HEK293T (cell line): ENCODE data around the gene PRRC2C.

Source experiments
- CTCF ChIA-PET: fragments of 350-600 bp; formaldehyde crosslinking; extraction: SDS; loops from one replicate; lab custom pipeline; 2021; ENCODE audit warnings: antibody characterized with exemption, inconsistent platforms; lab: Yijun Ruan, JAX
- POLR2A ChIA-PET: fragments of 350-600 bp; formaldehyde crosslinking; extraction: SDS; loops from one replicate; lab custom pipeline; 2020; ENCODE audit warnings: antibody characterized with exemption, inconsistent platforms; lab: Yijun Ruan, JAX
- DNase-seq: peaks from one replicate; pipeline ENCODE4 v3.0.0; 2012; ENCODE audit warnings: mixed read lengths; ENCODE audit errors: extremely low spot score
- ARNT ChIP-seq: fragments of 450-650 bp; IDR thresholded peaks from 2 replicates; pipeline ENCODE4 v1.6.1; 2017; ENCODE audit warnings: mild to moderate bottlenecking
- BHLHE40 ChIP-seq: fragments of 450-650 bp; IDR thresholded peaks from 2 replicates; pipeline ENCODE4 v1.6.1; 2016; ENCODE audit warnings: mild to moderate bottlenecking, moderate library complexity, borderline replicate concordance
- CTBP1 ChIP-seq: fragments of 450-650 bp; IDR thresholded peaks from 2 replicates; pipeline ENCODE4 v1.6.1; 2016; ENCODE audit warnings: borderline replicate concordance
- ELF4 ChIP-seq: fragments of 450-650 bp; IDR thresholded peaks from 2 replicates; pipeline ENCODE4 v1.6.1; 2017; ENCODE audit warnings: antibody characterized with exemption
- FOXA1 ChIP-seq: fragments of 450-650 bp; IDR thresholded peaks from 2 replicates; pipeline ENCODE4 v1.6.1; 2016; ENCODE audit warnings: mild to moderate bottlenecking
- FOXK2 ChIP-seq: fragments of 450-650 bp; IDR thresholded peaks from 2 replicates; pipeline ENCODE4 v1.6.1; 2016; ENCODE audit warnings: mild to moderate bottlenecking
- FOXM1 ChIP-seq: fragments of 450-650 bp; IDR thresholded peaks from 2 replicates; pipeline ENCODE4 v1.6.1; 2017; ENCODE audit warnings: mild to moderate bottlenecking, borderline replicate concordance
- HDGF ChIP-seq: fragments of 450-650 bp; IDR thresholded peaks from 2 replicates; pipeline ENCODE4 v1.6.1; 2017; ENCODE audit warnings: antibody characterized with exemption, borderline replicate concordance
- L3MBTL2 ChIP-seq: fragments of 450-650 bp; conservative IDR thresholded peaks from 2 replicates; pipeline ENCODE4 v1.6.1; 2016; ENCODE audit warnings: mild to moderate bottlenecking
- LEF1 ChIP-seq: fragments of 450-650 bp; IDR thresholded peaks from 2 replicates; pipeline ENCODE4 v1.6.1; 2017; ENCODE audit warnings: mild to moderate bottlenecking, borderline replicate concordance
- NFRKB ChIP-seq: fragments of 450-650 bp; IDR thresholded peaks from 2 replicates; pipeline ENCODE4 v1.6.1; 2016; ENCODE audit warnings: mild to moderate bottlenecking, moderate library complexity
- SP1 ChIP-seq: fragments of 450-650 bp; IDR thresholded peaks from 2 replicates; pipeline ENCODE4 v1.6.1; 2017
- SUZ12 ChIP-seq: fragments of 450-650 bp; IDR thresholded peaks from 2 replicates; pipeline ENCODE4 v1.6.1; 2016; ENCODE audit warnings: mild to moderate bottlenecking
- TARDBP ChIP-seq: fragments of 450-650 bp; IDR thresholded peaks from 2 replicates; pipeline ENCODE4 v1.6.1; 2016
- ZNF384 ChIP-seq: fragments of 450-650 bp; IDR thresholded peaks from 2 replicates; pipeline ENCODE4 v1.6.1; 2016
- TF ChIP-seq, protein P1 (sequence below): fragments of 450-650 bp; IDR thresholded peaks from 2 replicates; pipeline ENCODE4 v1.6.1; 2016

PRRC2C gene

DNA sequence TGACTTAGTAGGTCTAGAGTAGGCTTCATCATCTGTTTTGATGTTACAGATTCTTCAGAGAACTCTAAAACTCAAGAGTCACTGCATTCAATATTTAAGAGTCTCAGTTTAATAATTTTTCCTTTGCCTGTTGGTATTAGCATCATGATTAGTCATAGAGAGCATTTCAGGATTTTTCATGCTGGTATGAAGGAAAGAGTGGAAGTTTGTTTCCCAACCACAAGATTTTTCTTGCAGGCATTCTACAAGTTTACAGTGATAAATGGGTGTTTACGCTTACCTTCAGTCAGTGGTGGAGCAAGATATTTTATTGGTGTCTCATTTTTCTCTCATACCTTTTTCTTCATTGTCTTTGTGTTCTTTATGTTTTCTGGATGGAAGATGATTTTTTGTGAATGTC, 78.3 kb downstream of the PRRC2C start:
- ChIA-PET POLR2A (no interaction called here), CTCF (no interaction called here)
- no peak for DNase-seq
- TF ChIP-seq CTBP1: no peak

DNA sequence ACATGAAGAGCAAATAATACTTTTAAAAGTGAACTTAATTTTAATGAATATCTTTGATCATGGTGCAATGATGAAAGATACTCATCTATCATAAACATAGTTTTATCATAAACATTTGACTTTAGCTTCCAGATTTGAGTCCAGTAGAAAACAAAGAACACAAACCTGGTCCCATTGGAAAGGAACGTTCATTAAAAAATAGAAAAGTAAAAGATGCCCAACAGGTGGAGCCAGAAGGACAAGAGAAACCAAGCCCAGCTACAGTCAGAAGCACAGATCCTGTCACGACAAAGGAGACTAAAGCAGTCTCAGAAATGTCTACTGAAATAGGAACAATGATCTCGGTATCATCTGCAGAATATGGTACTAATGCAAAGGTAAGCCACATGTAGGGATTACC, 81.1 kb downstream of the PRRC2C start:
- CTCF ChIA-PET: no interaction called here
- no peak for DNase-seq
- POLR2A ChIA-PET: no interaction called here
- no peak for TF ChIP-seq L3MBTL2
- TF ChIP-seq, protein P1, sequence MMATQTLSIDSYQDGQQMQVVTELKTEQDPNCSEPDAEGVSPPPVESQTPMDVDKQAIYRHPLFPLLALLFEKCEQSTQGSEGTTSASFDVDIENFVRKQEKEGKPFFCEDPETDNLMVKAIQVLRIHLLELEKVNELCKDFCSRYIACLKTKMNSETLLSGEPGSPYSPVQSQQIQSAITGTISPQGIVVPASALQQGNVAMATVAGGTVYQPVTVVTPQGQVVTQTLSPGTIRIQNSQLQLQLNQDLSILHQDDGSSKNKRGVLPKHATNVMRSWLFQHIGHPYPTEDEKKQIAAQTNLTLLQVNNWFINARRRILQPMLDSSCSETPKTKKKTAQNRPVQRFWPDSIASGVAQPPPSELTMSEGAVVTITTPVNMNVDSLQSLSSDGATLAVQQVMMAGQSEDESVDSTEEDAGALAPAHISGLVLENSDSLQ: no peak
- TF ChIP-seq FOXA1: no peak
- no peak for TF ChIP-seq BHLHE40
- no peak for TF ChIP-seq NFRKB
- TF ChIP-seq TARDBP: no peak
- TF ChIP-seq ZNF384: no peak
- no peak for TF ChIP-seq ARNT
- no peak for TF ChIP-seq FOXM1
- no peak for TF ChIP-seq CTBP1
- no peak for TF ChIP-seq SP1
- no peak for TF ChIP-seq ELF4
- TF ChIP-seq FOXK2: no peak
- TF ChIP-seq HDGF: no peak
- TF ChIP-seq SUZ12: no peak
- no peak for TF ChIP-seq LEF1

DNA sequence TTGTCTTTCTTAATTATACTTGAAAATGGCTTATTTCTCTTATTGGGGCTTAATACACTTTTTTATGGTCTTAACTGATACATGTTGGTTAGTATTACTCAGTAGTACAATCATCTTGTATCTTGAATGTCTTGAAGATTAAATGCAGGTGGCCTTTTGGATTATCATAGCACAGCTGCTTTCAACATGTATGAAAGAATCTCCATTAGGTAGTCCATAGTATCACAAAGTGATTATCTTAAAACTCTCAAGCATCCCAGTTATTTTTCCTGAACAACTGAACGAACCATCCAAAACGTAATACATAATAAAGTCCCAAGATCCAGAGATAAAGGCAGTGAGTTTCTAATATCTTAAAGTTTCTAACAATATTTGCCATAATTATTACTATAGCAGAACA, 85.0 kb downstream of the PRRC2C start:
- TF ChIP-seq ELF4: no peak
- no peak for TF ChIP-seq SUZ12
- no peak for TF ChIP-seq SP1
- no peak for TF ChIP-seq FOXK2
- TF ChIP-seq, protein P1: no peak
- no peak for TF ChIP-seq NFRKB
- no peak for TF ChIP-seq FOXA1
- TF ChIP-seq ZNF384: no peak
- TF ChIP-seq CTBP1: no peak
- CTCF ChIA-PET: no interaction called here
- POLR2A ChIA-PET: no interaction called here

DNA sequence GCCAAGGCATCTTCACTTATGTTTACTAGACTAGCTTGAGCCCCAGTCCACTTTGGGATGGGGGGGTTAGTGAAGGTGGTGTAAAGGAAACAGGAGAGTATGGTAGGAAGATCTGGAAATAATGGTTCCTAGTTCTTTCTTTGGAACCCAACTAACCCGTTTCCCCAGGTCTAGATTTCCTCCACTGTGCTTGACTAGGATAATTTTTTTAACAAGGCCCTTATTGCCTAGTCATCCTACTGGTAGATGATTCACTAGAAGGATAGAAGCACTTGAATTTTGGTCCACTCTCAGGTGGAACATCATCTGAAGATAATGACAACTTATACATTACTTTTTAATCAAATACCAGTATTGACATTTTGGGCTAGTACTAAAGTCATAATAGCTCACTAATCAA, 90.8 kb downstream of the PRRC2C start:
- POLR2A ChIA-PET: no interaction called here
- TF ChIP-seq, protein P1: no peak
- TF ChIP-seq LEF1: no peak
- TF ChIP-seq HDGF: no peak
- no peak for TF ChIP-seq ELF4
- TF ChIP-seq ARNT: no peak
- TF ChIP-seq CTBP1: no peak
- no peak for TF ChIP-seq FOXM1
- DNase-seq: no peak
- CTCF ChIA-PET: no interaction called here

More for the DNA sequence above, 85.0 kb downstream of the PRRC2C start:
- DNase-seq: no peak

DNA sequence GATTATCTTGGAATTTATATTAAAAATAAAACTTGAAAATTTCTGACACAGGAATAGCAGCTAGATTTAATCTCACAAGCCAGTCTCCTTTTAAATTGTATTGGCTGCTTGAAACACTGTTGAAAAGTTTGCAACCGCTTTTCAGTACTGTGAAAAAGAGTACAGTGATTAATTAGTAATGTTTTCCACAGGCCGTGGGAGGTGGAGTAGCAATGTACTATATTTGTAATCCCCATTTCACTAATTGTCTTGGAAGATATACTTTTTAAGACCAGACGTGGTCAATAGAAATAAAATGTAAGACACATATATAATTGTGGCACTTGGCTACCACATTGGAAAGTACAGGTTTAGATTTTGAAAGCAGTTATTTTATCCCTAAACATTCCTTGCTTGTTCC, 95.9 kb downstream of the PRRC2C start:
- CTCF ChIA-PET: no interaction called here
- DNase-seq: no peak
- POLR2A ChIA-PET: no interaction called here

DNA sequence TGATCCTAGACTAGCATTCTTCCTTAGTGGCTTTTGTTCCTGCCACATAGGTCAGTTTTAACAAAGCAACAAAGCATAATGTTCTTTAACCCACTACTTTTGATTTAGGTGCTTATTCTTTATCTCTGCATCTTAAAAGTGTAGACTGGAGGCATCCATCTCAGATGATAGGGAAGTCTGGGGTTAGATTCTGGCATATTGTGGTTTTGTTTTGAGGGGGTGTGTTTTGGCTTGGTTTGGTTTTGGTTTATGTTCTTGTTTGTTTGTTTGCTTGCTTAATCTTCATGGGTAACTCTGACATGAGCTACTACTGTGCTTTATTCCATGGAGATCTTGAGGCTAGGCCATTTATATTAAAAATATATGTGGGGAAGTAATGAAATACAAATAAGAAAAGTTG, 96.4 kb downstream of the PRRC2C start:
- TF ChIP-seq TARDBP (no peak), FOXA1 (no peak), HDGF (no peak), NFRKB (no peak), LEF1 (no peak), ARNT (no peak), CTBP1 (no peak), ELF4 (no peak), FOXK2 (no peak)
- TF ChIP-seq, protein P1: no peak
- no peak for DNase-seq
- CTCF ChIA-PET: no interaction called here
- POLR2A ChIA-PET: no interaction called here

More for the DNA sequence above, 95.9 kb downstream of the PRRC2C start:
- TF ChIP-seq ARNT: no peak
- TF ChIP-seq LEF1: no peak
- TF ChIP-seq BHLHE40: no peak
- no peak for TF ChIP-seq FOXA1
- TF ChIP-seq, protein P1: no peak
- no peak for TF ChIP-seq TARDBP
- no peak for TF ChIP-seq HDGF
